Measurements from ENCODE around the gene MAP3K21.

GRCh38 chr1:233393084-233393840, 65.7 kb downstream of the MAP3K21 start:
- TF ChIP-seq CTCF (tag by site-specific recombination; IDR thresholded peaks at IDR 0.05) (no peak), ZBTB7A (tag by site-specific recombination; IDR thresholded peaks at IDR 0.05; ENCODE audit: low read depth) (no peak), ZSCAN4 (tag by site-specific recombination; IDR thresholded peaks at IDR 0.05) (no peak), SP2 (tag by site-specific recombination; IDR thresholded peaks at IDR 0.05) (no peak), ZNF23 (tag by site-specific recombination; IDR thresholded peaks at IDR 0.05; ENCODE audit: borderline replicate concordance) (no peak), ZNF513 (tag by site-specific recombination; IDR thresholded peaks at IDR 0.05) (no peak), PRDM10 (tag by site-specific recombination; IDR thresholded peaks at IDR 0.05) (no peak)

All from HEK293 (cell line).